ENCODE measurements around the gene SEPTIN5.
"Not testable (repeated sequence)": the region's sequence is repeated elsewhere in the genome, so short reads cannot be mapped to it uniquely, and the experiment has no call there.

The SEPTIN5 gene

GRCh38 chr22:19680287-19680881 is 33.9 kb upstream of the SEPTIN5 start:
- FAIRE-seq = no peak
- DNase-seq (ENCODE audit: extremely low spot score, insufficient read length, low read depth) = no peak

GRCh38 chr22:19680911-19681862 is 33.1 kb upstream of the SEPTIN5 start:
- no peak for FAIRE-seq

GRCh38 chr22:19681863-19682245 is 32.4 kb upstream of the SEPTIN5 start:
- FAIRE-seq (no peak), DNase-seq (ENCODE audit: extremely low spot score, insufficient read length, low read depth) (no peak)

More at GRCh38 chr22:19680911-19681862, 33.1 kb upstream of the SEPTIN5 start:
- DNase-seq (ENCODE audit: extremely low spot score, insufficient read length, low read depth) = no peak

GRCh38 chr22:19686946-19687345 is 27.4 kb upstream of the SEPTIN5 start:
- DNase-seq (ENCODE audit: extremely low spot score, insufficient read length, low read depth) (no peak), FAIRE-seq (no peak)

- FAIRE-seq (no peak), DNase-seq (ENCODE audit: extremely low spot score, insufficient read length, low read depth) (no peak)
These were observed 26.6 kb upstream of the SEPTIN5 start for GRCh38 chr22:19687561-19688300.

- no peak for DNase-seq (ENCODE audit: extremely low spot score, insufficient read length, low read depth)
- FAIRE-seq = no peak
These were observed 25.7 kb upstream of the SEPTIN5 start for GRCh38 chr22:19688301-19689290.

- DNase-seq (ENCODE audit: extremely low spot score, insufficient read length, low read depth) (no peak), FAIRE-seq (no peak)
These were observed 24.9 kb upstream of the SEPTIN5 start for GRCh38 chr22:19689408-19689807.

GRCh38 chr22:19691007-19691720 is 23.1 kb upstream of the SEPTIN5 start:
- DNase-seq (ENCODE audit: extremely low spot score, insufficient read length, low read depth) (no peak), FAIRE-seq (no peak)

- DNase-seq (ENCODE audit: extremely low spot score, insufficient read length, low read depth) = no peak
These were observed 22.5 kb upstream of the SEPTIN5 start for GRCh38 chr22:19691721-19692341.

GRCh38 chr22:19693581-19693980 is 20.7 kb upstream of the SEPTIN5 start:
- no peak for DNase-seq (ENCODE audit: extremely low spot score, insufficient read length, low read depth)
- FAIRE-seq = no peak

More at GRCh38 chr22:19691721-19692341, 22.5 kb upstream of the SEPTIN5 start:
- no peak for FAIRE-seq

GRCh38 chr22:19693981-19694670 is 20.2 kb upstream of the SEPTIN5 start:
- no peak for DNase-seq (ENCODE audit: extremely low spot score, insufficient read length, low read depth)
- no peak for FAIRE-seq

- FAIRE-seq (no peak), DNase-seq (ENCODE audit: extremely low spot score, insufficient read length, low read depth) (no peak)
These were observed 19.6 kb upstream of the SEPTIN5 start for GRCh38 chr22:19694696-19695095.

- FAIRE-seq = no peak
- DNase-seq (ENCODE audit: extremely low spot score, insufficient read length, low read depth) = no peak
These were observed 17.6 kb upstream of the SEPTIN5 start for GRCh38 chr22:19696504-19697276.

GRCh38 chr22:19697871-19698270 is 16.4 kb upstream of the SEPTIN5 start:
- not testable (repeated sequence) for DNase-seq (ENCODE audit: extremely low spot score, insufficient read length, low read depth); FAIRE-seq

GRCh38 chr22:19700790-19701419 is 13.4 kb upstream of the SEPTIN5 start:
- no peak for DNase-seq (ENCODE audit: extremely low spot score, insufficient read length, low read depth)
- FAIRE-seq = no peak

- no peak for FAIRE-seq
- DNase-seq (ENCODE audit: extremely low spot score, insufficient read length, low read depth) = no peak
These were observed 12.7 kb upstream of the SEPTIN5 start for GRCh38 chr22:19701420-19702145.

Measured in GM18507 (cell line).